Measurements from ENCODE around the gene ME3.

The ME3 gene

DNA sequence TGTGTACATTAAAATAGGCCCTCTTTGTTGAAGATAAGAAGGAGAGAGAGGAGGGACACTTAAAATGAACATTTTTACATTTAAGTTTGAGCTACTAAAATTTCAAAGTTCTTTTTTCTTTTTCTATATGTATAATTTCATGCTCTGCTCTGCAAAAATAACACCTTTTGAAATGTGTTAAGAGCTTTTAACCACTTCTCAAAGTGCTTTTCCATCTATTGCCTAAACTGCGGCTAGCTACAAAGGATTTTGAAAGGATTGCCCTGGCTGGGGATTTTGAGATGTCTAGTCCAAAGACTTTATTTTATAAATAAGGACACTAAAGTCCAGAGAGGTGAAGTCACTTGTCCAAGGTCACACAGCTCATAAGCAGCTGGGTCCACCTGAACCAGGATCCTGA, 159.3 kb downstream of the ME3 start:
- TF ChIP-seq POLR2AphosphoS5 (IDR thresholded peaks at IDR 0.05; ENCODE audit: low read depth) (no peak), GABPA (IDR thresholded peaks at IDR 0.05; ENCODE audit: low read depth) (no peak), SPI1 (IDR thresholded peaks at IDR 0.05; ENCODE audit: borderline replicate concordance, low read depth) (no peak)
- TF ChIP-seq, protein P1, sequence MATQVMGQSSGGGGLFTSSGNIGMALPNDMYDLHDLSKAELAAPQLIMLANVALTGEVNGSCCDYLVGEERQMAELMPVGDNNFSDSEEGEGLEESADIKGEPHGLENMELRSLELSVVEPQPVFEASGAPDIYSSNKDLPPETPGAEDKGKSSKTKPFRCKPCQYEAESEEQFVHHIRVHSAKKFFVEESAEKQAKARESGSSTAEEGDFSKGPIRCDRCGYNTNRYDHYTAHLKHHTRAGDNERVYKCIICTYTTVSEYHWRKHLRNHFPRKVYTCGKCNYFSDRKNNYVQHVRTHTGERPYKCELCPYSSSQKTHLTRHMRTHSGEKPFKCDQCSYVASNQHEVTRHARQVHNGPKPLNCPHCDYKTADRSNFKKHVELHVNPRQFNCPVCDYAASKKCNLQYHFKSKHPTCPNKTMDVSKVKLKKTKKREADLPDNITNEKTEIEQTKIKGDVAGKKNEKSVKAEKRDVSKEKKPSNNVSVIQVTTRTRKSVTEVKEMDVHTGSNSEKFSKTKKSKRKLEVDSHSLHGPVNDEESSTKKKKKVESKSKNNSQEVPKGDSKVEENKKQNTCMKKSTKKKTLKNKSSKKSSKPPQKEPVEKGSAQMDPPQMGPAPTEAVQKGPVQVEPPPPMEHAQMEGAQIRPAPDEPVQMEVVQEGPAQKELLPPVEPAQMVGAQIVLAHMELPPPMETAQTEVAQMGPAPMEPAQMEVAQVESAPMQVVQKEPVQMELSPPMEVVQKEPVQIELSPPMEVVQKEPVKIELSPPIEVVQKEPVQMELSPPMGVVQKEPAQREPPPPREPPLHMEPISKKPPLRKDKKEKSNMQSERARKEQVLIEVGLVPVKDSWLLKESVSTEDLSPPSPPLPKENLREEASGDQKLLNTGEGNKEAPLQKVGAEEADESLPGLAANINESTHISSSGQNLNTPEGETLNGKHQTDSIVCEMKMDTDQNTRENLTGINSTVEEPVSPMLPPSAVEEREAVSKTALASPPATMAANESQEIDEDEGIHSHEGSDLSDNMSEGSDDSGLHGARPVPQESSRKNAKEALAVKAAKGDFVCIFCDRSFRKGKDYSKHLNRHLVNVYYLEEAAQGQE (IDR thresholded peaks at IDR 0.05; ENCODE audit: insufficient replicate concordance, low read depth) = no peak
- TF ChIP-seq, protein P2, sequence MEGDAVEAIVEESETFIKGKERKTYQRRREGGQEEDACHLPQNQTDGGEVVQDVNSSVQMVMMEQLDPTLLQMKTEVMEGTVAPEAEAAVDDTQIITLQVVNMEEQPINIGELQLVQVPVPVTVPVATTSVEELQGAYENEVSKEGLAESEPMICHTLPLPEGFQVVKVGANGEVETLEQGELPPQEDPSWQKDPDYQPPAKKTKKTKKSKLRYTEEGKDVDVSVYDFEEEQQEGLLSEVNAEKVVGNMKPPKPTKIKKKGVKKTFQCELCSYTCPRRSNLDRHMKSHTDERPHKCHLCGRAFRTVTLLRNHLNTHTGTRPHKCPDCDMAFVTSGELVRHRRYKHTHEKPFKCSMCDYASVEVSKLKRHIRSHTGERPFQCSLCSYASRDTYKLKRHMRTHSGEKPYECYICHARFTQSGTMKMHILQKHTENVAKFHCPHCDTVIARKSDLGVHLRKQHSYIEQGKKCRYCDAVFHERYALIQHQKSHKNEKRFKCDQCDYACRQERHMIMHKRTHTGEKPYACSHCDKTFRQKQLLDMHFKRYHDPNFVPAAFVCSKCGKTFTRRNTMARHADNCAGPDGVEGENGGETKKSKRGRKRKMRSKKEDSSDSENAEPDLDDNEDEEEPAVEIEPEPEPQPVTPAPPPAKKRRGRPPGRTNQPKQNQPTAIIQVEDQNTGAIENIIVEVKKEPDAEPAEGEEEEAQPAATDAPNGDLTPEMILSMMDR (IDR thresholded peaks at IDR 0.05; ENCODE audit: insufficient read depth, low read length) = no peak
- no peak for DNase-seq (ENCODE audit: low read depth in 1 of 2, low spot score in 1 of 2)
- Histone ChIP-seq H3K27ac (replicated peaks) (no peak overlapping the region), H3K4me3 (replicated peaks; ENCODE audit: insufficient read depth, low read length) (no peak overlapping the region), H3K27me3 (ENCODE audit: insufficient read depth, poor library complexity, severe bottlenecking) (no peaks in the 10 kb centered on the region)

DNA sequence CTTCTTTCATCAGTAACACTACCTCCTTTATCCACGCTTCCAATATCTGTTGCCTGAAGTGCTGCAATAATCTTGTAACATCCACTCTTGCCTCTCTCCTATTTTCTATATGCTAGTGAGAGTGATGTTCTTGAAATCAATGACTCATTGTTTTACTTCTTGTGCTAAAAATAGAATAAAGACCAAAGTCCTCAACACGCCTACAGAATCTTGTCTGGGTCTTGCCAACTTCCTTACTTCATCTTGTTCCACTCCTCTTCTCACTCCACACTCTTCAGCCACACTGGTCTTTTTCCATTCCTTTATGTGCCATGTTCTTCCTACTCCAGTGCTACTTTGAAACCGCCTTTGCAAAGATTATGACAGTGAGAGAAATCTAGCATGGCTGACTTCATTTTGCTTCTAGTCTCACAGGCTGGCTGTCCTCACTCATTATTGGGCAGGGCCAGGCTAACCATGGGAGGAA, 161.3 kb downstream of the ME3 start:
- DNase-seq (ENCODE audit: low read depth in 1 of 2, low spot score in 1 of 2) = peak in 1 of 2 experiments; percentile 8
- TF ChIP-seq GABPA (IDR thresholded peaks at IDR 0.05; ENCODE audit: low read depth) (no peak), SPI1 (IDR thresholded peaks at IDR 0.05; ENCODE audit: borderline replicate concordance, low read depth) (no peak), POLR2AphosphoS5 (IDR thresholded peaks at IDR 0.05; ENCODE audit: low read depth) (no peak)
- TF ChIP-seq, protein P1 (IDR thresholded peaks at IDR 0.05; ENCODE audit: insufficient replicate concordance, low read depth) = no peak
- TF ChIP-seq, protein P2 (IDR thresholded peaks at IDR 0.05; ENCODE audit: insufficient read depth, low read length) = no peak
- H3K27me3 ChIP-seq (ENCODE audit: insufficient read depth, poor library complexity, severe bottlenecking) = no peaks in the 10 kb centered on the region
- no peak overlapping the region for H3K4me3 ChIP-seq (replicated peaks; ENCODE audit: insufficient read depth, low read length)
- H3K27ac ChIP-seq (replicated peaks) = no peak overlapping the region

DNA sequence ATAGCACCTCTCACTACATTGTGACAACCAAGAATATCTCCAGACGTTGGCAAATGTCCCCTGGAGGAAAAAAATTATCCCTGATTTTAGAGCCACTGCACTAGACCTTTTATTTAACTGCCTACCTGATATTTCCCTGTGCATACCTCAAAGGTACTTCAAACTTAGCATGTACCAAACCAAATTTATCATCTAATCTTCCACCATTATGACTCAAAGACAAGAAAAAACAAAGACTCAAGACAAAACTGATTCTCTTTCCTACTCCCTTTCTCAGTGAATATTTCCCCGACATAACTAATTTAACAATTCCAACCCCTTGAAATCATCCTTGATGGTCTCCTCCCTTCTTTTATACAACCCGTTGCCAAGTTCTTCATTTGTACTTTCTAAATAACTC, 161.7 kb downstream of the ME3 start:
- DNase-seq (ENCODE audit: low read depth in 1 of 2, low spot score in 1 of 2) = no peak
- Histone ChIP-seq H3K4me3 (replicated peaks; ENCODE audit: insufficient read depth, low read length) (no peak overlapping the region), H3K27ac (replicated peaks) (no peak overlapping the region), H3K27me3 (ENCODE audit: insufficient read depth, poor library complexity, severe bottlenecking) (no peaks in the 10 kb centered on the region)
- TF ChIP-seq, protein P1 (IDR thresholded peaks at IDR 0.05; ENCODE audit: insufficient replicate concordance, low read depth) = no peak
- TF ChIP-seq, protein P2 (IDR thresholded peaks at IDR 0.05; ENCODE audit: insufficient read depth, low read length) = no peak
- TF ChIP-seq SPI1 (IDR thresholded peaks at IDR 0.05; ENCODE audit: borderline replicate concordance, low read depth) (no peak), GABPA (IDR thresholded peaks at IDR 0.05; ENCODE audit: low read depth) (no peak), POLR2AphosphoS5 (IDR thresholded peaks at IDR 0.05; ENCODE audit: low read depth) (no peak)

All from HL-60 (cell line).